K562 (cell line): Measurements from ENCODE around the gene DNMBP. TPM values are rescaled to one million over a fixed set of nuclear protein-coding genes. Genes with fewer than 3 reads are reported as not detected.

Source experiments
- ATAC-seq: fragments of 200-7000 bp; cut with Tn5 transposase; 3 replicates; pipeline ENCODE4 v1.9.1; 2020; ENCODE audit warnings: moderate library complexity
- BruUV-seq: library from RNA; stranded (reverse); fragments of 400-500 nt; replicated peaks from 2 replicates; lab custom pipeline; 2021; lab: Mats Ljungman, UMichigan
- CTCF ChIA-PET: fragments of 300-600 bp; formaldehyde crosslinking; extraction: SDS; loops from one replicate; lab custom pipeline; 2021; ENCODE audit warnings: low intra/inter-chr PET ratio; lab: Yijun Ruan, JAX
- POLR2A ChIA-PET: fragments of 300-600, 350-650 bp; sonication (Branson Sonifier 250); formaldehyde crosslinking; extraction: SDS; loops from one replicate; lab custom pipeline; 2021; ENCODE audit warnings: antibody characterized with exemption, inconsistent platforms; lab: Yijun Ruan, JAX
- DNase-seq, 4 experiments: peaks; one replicate each; pipeline versions ENCODE4 v3.0.0 to v3.0.0-alpha.2; 2011 to 2018; ENCODE audit warnings: low spot score in 3 of 4, mixed read lengths in 3 of 4; ENCODE audit errors: extremely low read depth in 1 of 4
- FAIRE-seq: peaks from 2 replicates; lab custom pipeline; 2011; peaks lifted over from hg19 to GRCh38; lab: Jason Lieb, UNC
- H2AFZ ChIP-seq: 2 replicates; pipeline ENCODE4 v1.6.0; 2011; ENCODE audit warnings: low read depth, low read length, control low read depth, inconsistent platforms
- H3K27ac ChIP-seq: fragments of 200-600 bp; 3 replicates; pipeline ENCODE4 v1.8.0; 2011; ENCODE audit warnings: low read depth, mild to moderate bottlenecking, control low read depth, inconsistent platforms, low read length, moderate library complexity, mixed read lengths; ENCODE audit errors: extremely low read depth
- H3K27me3 ChIP-seq, 2 experiments: fragments of 300-600 bp in 1 of 2; 2 replicates in 1 of 2; 3 replicates in 1 of 2; pipeline versions ENCODE4 v1.6.0 to v1.8.0; 2011; ENCODE audit warnings: inconsistent platforms in 2 of 2, low read length in 2 of 2, mild to moderate bottlenecking in 1 of 2, mixed read lengths in 1 of 2, moderate library complexity in 1 of 2; ENCODE audit not compliant: control insufficient read depth in 2 of 2, insufficient read depth in 2 of 2
- H3K36me3 ChIP-seq: fragments of 300-600 bp; 3 replicates; pipeline ENCODE4 v1.8.0; 2011; ENCODE audit warnings: mild to moderate bottlenecking, low read length, inconsistent platforms; ENCODE audit not compliant: control insufficient read depth, insufficient read depth
- H3K4me1 ChIP-seq, 2 experiments: fragments of 200-600 bp in 1 of 2; replicated peaks in 1 of 2; 2 replicates in 1 of 2; 3 replicates in 1 of 2; pipeline versions ENCODE4 v1.5.1 to v1.8.0; 2011; ENCODE audit warnings: inconsistent platforms in 2 of 2, low read length in 2 of 2, mild to moderate bottlenecking in 1 of 2, mixed read lengths in 1 of 2, moderate library complexity in 1 of 2; ENCODE audit not compliant: control insufficient read depth in 2 of 2, insufficient read depth in 2 of 2
- H3K4me2 ChIP-seq: 2 replicates; pipeline ENCODE4 v1.6.1; 2011; ENCODE audit warnings: low read length, control low read depth, inconsistent platforms, mixed read lengths; ENCODE audit not compliant: insufficient read depth
- H3K4me3 ChIP-seq: fragments of 200-600 bp; sonication (generic), shearing (Covaris generic); 2 replicates; pipeline ENCODE4 v1.5.1; 2016; ENCODE audit warnings: control low read depth, inconsistent platforms
- H3K79me2 ChIP-seq: fragments of 200-600 bp; 3 replicates; pipeline ENCODE4 v1.8.0; 2011; ENCODE audit warnings: low read length, inconsistent platforms; ENCODE audit not compliant: control insufficient read depth, insufficient read depth
- H3K9ac ChIP-seq, 2 experiments: 2 replicates each; pipeline versions ENCODE4 v1.6.0 to v1.6.1; 2011; ENCODE audit warnings: low read depth in 2 of 2, low read length in 2 of 2, control low read depth in 1 of 2, inconsistent platforms in 1 of 2, mild to moderate bottlenecking in 1 of 2, mixed read lengths in 1 of 2; ENCODE audit not compliant: insufficient read depth in 1 of 2
- H3K9me1 ChIP-seq: one replicate; pipeline ENCODE4 v1.6.0; 2011; ENCODE audit warnings: inconsistent platforms, mild to moderate bottlenecking, low read length, moderate library complexity; ENCODE audit not compliant: control insufficient read depth, insufficient read depth
- H3K9me3 ChIP-seq: replicated peaks from 2 replicates; pipeline ENCODE4 v1.5.1; 2011; ENCODE audit warnings: low read depth, low read length, inconsistent platforms; ENCODE audit not compliant: control insufficient read depth, insufficient read depth
- H4K20me1 ChIP-seq: replicated peaks from 2 replicates; pipeline ENCODE4 v1.6.1; 2011; ENCODE audit warnings: low read length, inconsistent platforms, mixed read lengths; ENCODE audit not compliant: control insufficient read depth, insufficient read depth
- ARID1B ChIP-seq: fragments of 450-650 bp; IDR thresholded peaks from 2 replicates; pipeline ENCODE4 v1.6.1; 2016; ENCODE audit warnings: antibody characterized with exemption, mild to moderate bottlenecking, inconsistent platforms
- BCL6 ChIP-seq: fragments of 250-450 bp; sonication (Bioruptor Pico); IDR thresholded peaks from 2 replicates; pipeline ENCODE4 v1.4.0; 2020
- CBX5 ChIP-seq: IDR thresholded peaks from 2 replicates; pipeline ENCODE4 v1.6.1; 2014; ENCODE audit warnings: low read depth, borderline replicate concordance
- KDM1A ChIP-seq, 2 experiments: fragments of 450-650 bp; IDR thresholded peaks; 2 replicates each; pipeline ENCODE4 v1.6.1; 2016; ENCODE audit warnings: mild to moderate bottlenecking in 2 of 2
- RERE ChIP-seq: sonication (generic); formaldehyde crosslinking; IDR thresholded peaks from 2 replicates; pipeline ENCODE4 v1.8.0; 2023; ENCODE audit warnings: missing genetic modification reagents, mild to moderate bottlenecking, borderline replicate concordance
- WGBS: fragments of 100-300 bp; shearing (Covaris generic); methylation state at CpG from one replicate; pipeline ENCODE4 v1.1.6; 2016; ENCODE audit warnings: low coverage, mixed read lengths; ENCODE audit not compliant: insufficient coverage; ENCODE audit errors: missing lambda C conversion rate; 5-methylcytosine and 5-hydroxymethylcytosine counted together
- in situ Hi-C: fragments of 300-500 bp; cut with MboI; formaldehyde crosslinking; loops from 4 replicates; pipeline ENCODE4 v1.15.0; 2018; ENCODE audit warnings: inconsistent platforms, mixed read lengths
- intact Hi-C: fragments of 100-400 bp; cut with micrococcal nuclease; formaldehyde crosslinking; loops from 2 replicates; pipeline ENCODE4 v1.14.2; 2022
- polyA plus RNA-seq, 8 experiments: library from polyadenylated mRNA; depleted of rRNA in 4 of 8; stranded (reverse) in 5 of 8; unstranded in 3 of 8; fragments of >200 nt; fragmentation: Nextera tagmentation in 2 of 8; fragmentation: Illumina TruSeq in 1 of 8; extraction: Ambion mirVana in 2 of 8; extraction: Trizol in 1 of 8; gene quantifications; 2 replicates each; pipeline versions ENCODE4 v1.2.1 to v1.2.3, GENCODE V29; 2011 to 2014; ENCODE audit warnings: inconsistent platforms in 1 of 8, missing spikeins in 1 of 8
- total RNA-seq, 7 experiments: library from RNA; depleted of rRNA in 6 of 7; stranded (reverse); fragments of >200 nt in 6 of 7; fragmentation: Illumina TruSeq in 2 of 7; extraction: Trizol in 2 of 7; gene quantifications; 2 replicates each; pipeline versions ENCODE4 v1.2.1 to v1.2.3, GENCODE V29; 2011 to 2021; ENCODE audit warnings: low replicate concordance in 1 of 7
- TF ChIP-seq, protein P1 (sequence below): fragments of 250-450 bp; sonication (Bioruptor Pico); IDR thresholded peaks from 2 replicates; pipeline ENCODE4 v1.4.0; 2020; ENCODE audit warnings: mild to moderate bottlenecking
- TF ChIP-seq, protein P2 (sequence below), 2 experiments: fragments of 450-650 bp; formaldehyde crosslinking in 1 of 2; IDR thresholded peaks; 2 replicates each; pipeline versions ENCODE4 v1.4.0 to v1.6.1; 2014 to 2020; ENCODE audit warnings: mild to moderate bottlenecking in 2 of 2, borderline replicate concordance in 1 of 2, low read depth in 1 of 2

Gene DNMBP
- total and polyA plus RNA-seq, 9 of the 15 experiments (the other 6 are each of a cell fraction or from before 2014, with no cell fraction given) = 0.83 to 3.7 (median 2.2) TPM

DNA sequence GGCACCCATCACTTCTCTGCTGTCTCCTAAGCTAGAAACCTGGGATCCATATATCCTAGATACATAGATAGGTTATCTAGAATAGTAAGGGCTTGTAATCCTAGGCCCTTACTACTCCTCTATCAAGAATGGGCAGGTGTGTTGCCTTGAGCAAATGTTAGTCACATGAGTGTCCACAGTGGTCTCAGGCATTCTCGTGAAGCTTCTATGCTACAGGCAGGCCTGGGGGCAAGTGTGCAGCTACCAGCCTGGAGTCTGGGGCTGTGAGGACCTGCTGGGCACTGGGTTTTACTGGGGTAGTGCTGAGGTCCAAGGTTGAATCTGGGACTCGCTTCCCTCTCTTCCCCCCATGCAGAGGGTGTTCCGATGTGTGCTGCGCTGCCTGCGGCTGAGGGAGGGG is 135.9 kb downstream of the DNMBP start:
- ATAC-seq (no peak), FAIRE-seq (no peak), DNase-seq (no peak)
- ChIA-PET POLR2A (no interaction called here), CTCF (no interaction called here)
- H2AFZ ChIP-seq = no peak overlapping the region
- no peaks in the 10 kb centered on the region for H3K27me3 ChIP-seq
- no peaks in the 10 kb centered on the region for H3K79me2 ChIP-seq
- H3K9me1 ChIP-seq = no peaks in the 10 kb centered on the region
- H3K36me3 ChIP-seq = 0 out of 3 replicates have a peak, but pooled peaks cover 4% of the 10 kb centered on the region
- H3K4me1 ChIP-seq = peaks cover 0 to 4% of the 10 kb centered on the region in 2 experiments; a peak in 3 of 5 replicates
- no peak overlapping the region for H3K4me2 ChIP-seq
- BruUV-seq = no TSS peak
- no peaks in the 10 kb centered on the region for H3K9me3 ChIP-seq
- H4K20me1 ChIP-seq = no peaks in the 10 kb centered on the region
- H3K9ac ChIP-seq = no peak overlapping the region
- in situ Hi-C loops = no loop called here
- no peak overlapping the region for H3K27ac ChIP-seq
- no peak overlapping the region for H3K4me3 ChIP-seq
- intact Hi-C loops = no loop called here
- 81% methylated on average over 2 of the region's 5 CpGs for WGBS
- TF ChIP-seq, protein P1, sequence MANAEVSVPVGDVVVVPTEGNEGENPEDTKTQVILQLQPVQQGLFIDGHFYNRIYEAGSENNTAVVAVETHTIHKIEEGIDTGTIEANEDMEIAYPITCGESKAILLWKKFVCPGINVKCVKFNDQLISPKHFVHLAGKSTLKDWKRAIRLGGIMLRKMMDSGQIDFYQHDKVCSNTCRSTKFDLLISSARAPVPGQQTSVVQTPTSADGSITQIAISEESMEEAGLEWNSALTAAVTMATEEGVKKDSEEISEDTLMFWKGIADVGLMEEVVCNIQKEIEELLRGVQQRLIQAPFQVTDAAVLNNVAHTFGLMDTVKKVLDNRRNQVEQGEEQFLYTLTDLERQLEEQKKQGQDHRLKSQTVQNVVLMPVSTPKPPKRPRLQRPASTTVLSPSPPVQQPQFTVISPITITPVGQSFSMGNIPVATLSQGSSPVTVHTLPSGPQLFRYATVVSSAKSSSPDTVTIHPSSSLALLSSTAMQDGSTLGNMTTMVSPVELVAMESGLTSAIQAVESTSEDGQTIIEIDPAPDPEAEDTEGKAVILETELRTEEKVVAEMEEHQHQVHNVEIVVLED = no peak
- TF ChIP-seq CBX5 (no peak), KDM1A (IDR thresholded peaks at IDR 0.05) (no peak), ARID1B (no peak), RERE (CRISPR knock-in tag) (no peak), BCL6 (CRISPR knock-in tag) (no peak)
- TF ChIP-seq, protein P2, sequence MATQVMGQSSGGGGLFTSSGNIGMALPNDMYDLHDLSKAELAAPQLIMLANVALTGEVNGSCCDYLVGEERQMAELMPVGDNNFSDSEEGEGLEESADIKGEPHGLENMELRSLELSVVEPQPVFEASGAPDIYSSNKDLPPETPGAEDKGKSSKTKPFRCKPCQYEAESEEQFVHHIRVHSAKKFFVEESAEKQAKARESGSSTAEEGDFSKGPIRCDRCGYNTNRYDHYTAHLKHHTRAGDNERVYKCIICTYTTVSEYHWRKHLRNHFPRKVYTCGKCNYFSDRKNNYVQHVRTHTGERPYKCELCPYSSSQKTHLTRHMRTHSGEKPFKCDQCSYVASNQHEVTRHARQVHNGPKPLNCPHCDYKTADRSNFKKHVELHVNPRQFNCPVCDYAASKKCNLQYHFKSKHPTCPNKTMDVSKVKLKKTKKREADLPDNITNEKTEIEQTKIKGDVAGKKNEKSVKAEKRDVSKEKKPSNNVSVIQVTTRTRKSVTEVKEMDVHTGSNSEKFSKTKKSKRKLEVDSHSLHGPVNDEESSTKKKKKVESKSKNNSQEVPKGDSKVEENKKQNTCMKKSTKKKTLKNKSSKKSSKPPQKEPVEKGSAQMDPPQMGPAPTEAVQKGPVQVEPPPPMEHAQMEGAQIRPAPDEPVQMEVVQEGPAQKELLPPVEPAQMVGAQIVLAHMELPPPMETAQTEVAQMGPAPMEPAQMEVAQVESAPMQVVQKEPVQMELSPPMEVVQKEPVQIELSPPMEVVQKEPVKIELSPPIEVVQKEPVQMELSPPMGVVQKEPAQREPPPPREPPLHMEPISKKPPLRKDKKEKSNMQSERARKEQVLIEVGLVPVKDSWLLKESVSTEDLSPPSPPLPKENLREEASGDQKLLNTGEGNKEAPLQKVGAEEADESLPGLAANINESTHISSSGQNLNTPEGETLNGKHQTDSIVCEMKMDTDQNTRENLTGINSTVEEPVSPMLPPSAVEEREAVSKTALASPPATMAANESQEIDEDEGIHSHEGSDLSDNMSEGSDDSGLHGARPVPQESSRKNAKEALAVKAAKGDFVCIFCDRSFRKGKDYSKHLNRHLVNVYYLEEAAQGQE (IDR thresholded peaks at IDR 0.05; ENCODE audit: borderline replicate concordance) = no peak
- TF ChIP-seq, protein P2 (CRISPR knock-in tag; IDR thresholded peaks at IDR 0.05; ENCODE audit: low read depth) = no peak
